Body of pancreas (tissue), 4 donors: ENCODE data around the gene TCHHL1. TPM values are rescaled to one million over a fixed set of nuclear protein-coding genes. Genes with fewer than 3 reads are reported as not detected.

Experiments used
- ATAC-seq: fragments of 150-250 bp; one replicate; pipeline ENCODE4 v1.9.1; 2016
- DNase-seq, 4 donors: peaks; one replicate each; pipeline ENCODE4 v3.0.0-alpha.2; 2019
- H3K27ac ChIP-seq, 4 donors: fragments of 200-600 bp; sonication (generic); 1 replicate in 3 of 4; 2 replicates in 1 of 4; pipeline versions ENCODE4 v1.5.1 to v1.6.1; 2016 to 2019; ENCODE audit warnings: mild to moderate bottlenecking in 1 of 4, mixed read lengths in 1 of 4, moderate library complexity in 1 of 4
- H3K27me3 ChIP-seq, 2 donors: fragments of 200-600 bp; sonication (generic); one replicate each; pipeline ENCODE4 v1.6.0; 2016; ENCODE audit warnings: mild to moderate bottlenecking in 1 of 2
- H3K36me3 ChIP-seq, 2 donors: fragments of 200-600 bp; sonication (generic); replicated peaks in 1 of 2; 2 replicates each; pipeline ENCODE4 v1.5.1; 2016; ENCODE audit warnings: low read depth in 2 of 2; ENCODE audit not compliant: insufficient read depth in 1 of 2
- H3K4me1 ChIP-seq: fragments of 200-600 bp; sonication (generic); one replicate; pipeline ENCODE4 v1.6.0; 2016
- H3K4me3 ChIP-seq, 2 donors: fragments of 200-600 bp; sonication (generic); 1 replicate in 1 of 2; 2 replicates in 1 of 2; pipeline ENCODE4 v1.5.1; 2016 to 2019
- H3K9me3 ChIP-seq, 3 donors: fragments of 200-600 bp; sonication (generic); 1 replicate in 2 of 3; 2 replicates in 1 of 3; pipeline ENCODE4 v1.5.1; 2016
- CTCF ChIP-seq, 7 experiments: fragments of 450-650 bp in 4 of 7; fragments of 200-600 bp in 3 of 7; sonication (generic) in 3 of 7; IDR thresholded peaks; one replicate each; pipeline ENCODE4 v1.5.1; 2016 to 2019; ENCODE audit warnings: antibody characterized with exemption in 7 of 7
- POLR2A ChIP-seq, 3 donors: fragments of 450-650 bp; IDR thresholded peaks; one replicate each; pipeline ENCODE4 v1.6.1; 2016; ENCODE audit warnings: antibody characterized with exemption in 3 of 3, mild to moderate bottlenecking in 2 of 3
- WGBS, 2 donors: methylation state at CpG; one replicate each; pipeline ENCODE4 v1.1.5; 2017; 5-methylcytosine and 5-hydroxymethylcytosine counted together
- intact Hi-C: fragments of 100-400 bp; cut with DNase I; formaldehyde crosslinking; loops from one replicate; pipeline ENCODE4 v1.15.1; 2023
- total RNA-seq, 2 donors: library from RNA; depleted of rRNA; stranded (reverse); fragments of >200 nt; gene quantifications; one replicate each; pipeline ENCODE4 v1.1.0, GENCODE V29; 2016

TCHHL1 gene
- total RNA-seq, 2 donors from 2014 or later: not detected

DNA sequence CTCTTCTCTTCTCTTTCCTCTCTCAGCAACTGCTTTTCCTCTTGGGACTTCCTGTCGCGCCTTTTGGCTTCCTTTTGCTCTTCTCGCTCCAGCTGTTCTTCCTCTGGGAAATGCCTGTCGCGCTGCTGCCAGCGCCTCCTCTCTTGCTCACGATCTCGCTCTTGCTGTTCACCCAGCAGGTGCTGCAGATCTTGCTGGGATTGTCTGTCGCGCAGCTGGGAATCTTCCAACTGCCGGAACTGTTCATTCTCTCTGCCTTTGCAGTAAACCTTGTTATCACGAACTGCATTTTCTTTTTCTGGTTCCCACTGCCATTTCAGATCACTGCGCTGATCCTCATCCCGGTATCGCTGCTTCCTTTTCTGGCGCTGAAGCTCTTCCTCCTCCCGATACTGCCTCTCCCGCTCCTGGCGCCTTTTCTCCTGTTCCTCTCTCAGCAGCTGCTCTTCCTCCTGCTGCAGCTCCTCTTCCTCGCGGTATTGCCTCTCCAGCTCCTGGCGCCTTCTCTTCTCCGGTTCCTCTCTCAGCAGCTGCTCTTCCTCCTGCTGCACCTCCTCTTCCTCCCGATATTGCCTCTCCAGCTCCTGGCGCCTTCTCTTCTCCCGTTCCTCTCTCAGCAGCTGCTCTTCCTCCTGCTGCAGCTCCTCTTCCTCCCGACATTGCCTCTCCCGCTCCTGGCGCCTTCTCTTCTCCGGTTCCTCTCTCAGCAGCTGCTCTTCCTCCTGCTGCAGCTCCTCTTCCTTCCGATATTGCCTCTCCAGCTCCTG lies 20.6 kb upstream of the TCHHL1 start:
- no peak for ATAC-seq
- no peak for DNase-seq
- TF ChIP-seq POLR2A (IDR thresholded peaks at IDR 0.05) (no peak), CTCF (IDR thresholded peaks at IDR 0.05) (no peak)
- H3K4me1 ChIP-seq: peaks cover 54% of the 10 kb centered on the region
- intact Hi-C loops: no loop called here
- 5 to 10% methylated on average over 31 of the region's 31 CpGs for WGBS, 2 donors
- H3K27me3 ChIP-seq: peaks cover 0 to 63% of the 10 kb centered on the region in 2 donors
- no peaks in the 10 kb centered on the region for H3K36me3 ChIP-seq
- no peak overlapping the region for H3K27ac ChIP-seq
- H3K9me3 ChIP-seq: peaks cover 0 to 16% (median 0%) of the 10 kb centered on the region in 3 donors
- H3K4me3 ChIP-seq: no peak overlapping the region

GRCh38 chr1:152108882-152109222 lies 20.0 kb upstream of the TCHHL1 start:
- 12 to 19% methylated on average over 28 of the region's 28 CpGs for WGBS, 2 donors
- intact Hi-C loops: no loop called here
- peaks cover 0 to 16% (median 0%) of the 10 kb centered on the region in 3 donors for H3K9me3 ChIP-seq
- DNase-seq (peak in 1 of 4 donors; percentile 10), ATAC-seq (no peak)
- TF ChIP-seq CTCF (IDR thresholded peaks at IDR 0.05) (no peak), POLR2A (IDR thresholded peaks at IDR 0.05) (no peak)
- H3K4me3 ChIP-seq: no peak overlapping the region
- no peak overlapping the region for H3K27ac ChIP-seq
- peaks cover 0 to 57% of the 10 kb centered on the region in 2 donors for H3K27me3 ChIP-seq
- peaks cover 54% of the 10 kb centered on the region for H3K4me1 ChIP-seq
- H3K36me3 ChIP-seq: no peaks in the 10 kb centered on the region

GRCh38 chr1:152107984-152108881 lies 19.4 kb upstream of the TCHHL1 start:
- peaks cover 0 to 16% (median 0%) of the 10 kb centered on the region in 3 donors for H3K9me3 ChIP-seq
- no peaks in the 10 kb centered on the region for H3K36me3 ChIP-seq
- no peak for TF ChIP-seq CTCF (IDR thresholded peaks at IDR 0.05)
- no peak for TF ChIP-seq POLR2A (IDR thresholded peaks at IDR 0.05)
- peaks cover 0 to 54% of the 10 kb centered on the region in 2 donors for H3K27me3 ChIP-seq
- 9 to 16% methylated on average over 67 of the region's 67 CpGs for WGBS, 2 donors
- ATAC-seq (no peak), DNase-seq (peak; percentile 9 to 19 (median 15))
- peaks cover 54% of the 10 kb centered on the region for H3K4me1 ChIP-seq
- intact Hi-C loops: no loop called here
- no peak overlapping the region for H3K4me3 ChIP-seq
- no peak overlapping the region for H3K27ac ChIP-seq

DNA sequence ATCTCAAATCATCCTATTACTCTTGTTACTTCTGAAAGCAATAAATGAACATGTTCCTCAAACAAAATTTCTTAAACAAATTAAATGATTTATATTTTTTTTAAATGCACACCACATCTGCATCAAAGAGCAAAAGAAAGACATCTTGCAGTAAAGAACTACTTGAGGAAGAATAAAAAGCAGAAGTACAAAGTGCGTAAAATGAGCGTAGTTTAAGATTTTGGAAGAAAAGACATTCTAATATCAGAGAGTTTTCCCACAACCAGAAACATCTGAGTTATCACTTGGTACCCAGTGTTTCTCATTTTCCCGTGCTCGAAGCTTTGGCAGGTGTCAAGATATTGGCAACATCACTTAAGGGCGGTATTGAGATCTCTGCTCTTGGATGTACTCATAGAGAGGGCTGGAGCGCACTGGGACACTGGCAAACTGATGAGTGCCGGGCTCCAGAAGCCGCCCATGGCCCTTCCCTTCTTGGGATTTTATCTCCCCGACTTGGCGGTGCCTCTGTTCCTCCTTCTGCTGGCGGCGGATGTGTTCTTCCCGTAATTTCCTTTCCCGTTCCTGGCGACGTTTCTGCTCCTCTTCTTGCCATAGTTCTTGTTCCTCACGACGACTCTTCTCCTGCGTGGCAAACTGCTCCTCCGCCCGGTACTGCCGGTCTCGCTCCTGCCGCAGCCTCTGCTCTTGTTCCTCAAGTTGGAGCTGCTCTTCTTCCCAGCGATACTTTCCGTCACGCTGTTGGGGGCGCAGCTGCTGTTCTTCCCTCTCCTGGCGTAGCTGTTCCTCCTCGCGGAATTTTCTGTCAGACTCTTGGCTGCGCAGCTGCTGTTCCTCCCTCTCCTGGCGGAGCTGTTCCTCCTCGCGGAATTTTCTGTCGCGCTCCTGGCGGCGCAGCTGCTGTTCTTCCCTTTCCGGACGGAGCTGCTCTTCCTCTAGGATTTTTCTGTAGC lies 18.4 kb upstream of the TCHHL1 start:
- peaks cover 0 to 45% of the 10 kb centered on the region in 2 donors for H3K27me3 ChIP-seq
- H3K36me3 ChIP-seq: no peaks in the 10 kb centered on the region
- TF ChIP-seq CTCF (IDR thresholded peaks at IDR 0.05): no peak
- TF ChIP-seq POLR2A (IDR thresholded peaks at IDR 0.05): no peak
- WGBS, 2 donors: 18 to 19% methylated on average over 40 to 41 of the region's 41 CpGs
- DNase-seq (no peak), ATAC-seq (no peak)
- peaks cover 48% of the 10 kb centered on the region for H3K4me1 ChIP-seq
- intact Hi-C loops: no loop called here
- H3K4me3 ChIP-seq: no peak overlapping the region
- no peak overlapping the region for H3K27ac ChIP-seq
- H3K9me3 ChIP-seq: peaks cover 0 to 16% (median 0%) of the 10 kb centered on the region in 3 donors
